RPMI8226 (cell line): ENCODE measurements around the gene KCTD17.
A peak's percentile ranks its signal among the peaks of the same experiment; 100 is the strongest.

Source experiments
- DNase-seq: peaks from one replicate; pipeline ENCODE4 v3.0.0-alpha.2; 2015

KCTD17 gene

DNA sequence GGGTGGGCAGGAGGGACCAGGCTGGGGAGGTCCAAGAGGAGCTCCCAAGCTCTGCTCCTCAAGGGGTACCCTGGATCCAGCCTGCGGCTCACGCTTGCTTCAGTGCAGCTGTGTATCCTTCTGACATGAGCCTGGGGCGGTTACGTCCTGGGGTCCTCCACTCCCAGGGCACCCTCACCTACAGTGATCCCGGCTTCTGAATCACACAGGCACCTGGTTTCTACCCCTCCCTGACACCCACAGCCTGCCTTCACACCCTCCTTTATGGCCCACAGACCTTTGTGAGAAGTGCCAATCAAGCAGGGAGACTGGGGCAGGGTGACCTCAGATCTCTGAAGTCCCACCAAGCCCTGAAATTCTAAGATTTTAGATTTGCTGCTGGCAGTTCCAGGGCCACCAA, 30.5 kb upstream of the KCTD17 start:
- no peak for DNase-seq

DNA sequence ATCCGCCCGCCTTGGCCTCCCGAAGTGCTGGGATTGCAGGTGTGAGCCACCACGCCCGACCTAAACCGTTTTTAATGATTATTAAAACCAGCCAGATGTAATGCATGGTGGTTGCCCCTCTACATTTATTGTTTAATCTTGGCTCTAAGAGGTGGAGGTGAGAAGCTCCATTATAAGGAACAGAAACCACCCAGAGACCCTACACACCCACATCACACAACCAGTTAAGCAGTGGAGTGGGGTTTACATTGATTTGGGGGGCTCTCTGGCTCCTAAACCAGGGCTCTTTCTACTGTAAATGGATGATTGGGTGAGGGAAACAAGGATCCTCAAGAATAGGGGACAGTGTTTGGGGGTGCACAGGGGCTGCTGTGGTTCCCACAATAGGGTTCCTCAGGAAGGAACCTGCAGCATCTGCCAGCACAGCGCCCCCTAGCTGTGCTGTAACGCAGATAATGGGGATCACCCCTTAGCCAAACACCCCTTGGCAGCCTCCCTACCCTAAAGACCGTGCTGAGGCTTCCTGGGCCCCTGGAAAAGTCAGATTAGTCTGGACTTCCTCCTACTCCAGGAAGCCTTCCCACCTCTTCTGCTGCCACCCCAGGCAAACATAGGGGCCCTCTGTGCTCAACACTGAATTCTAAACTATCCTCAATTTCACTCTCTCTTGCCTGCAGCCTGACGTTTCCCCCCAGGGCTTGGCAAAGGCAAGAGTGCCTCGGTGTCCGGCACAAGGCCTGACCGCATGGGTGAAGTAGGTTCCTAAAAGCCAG, 29.6 kb upstream of the KCTD17 start:
- peak; percentile 73 for DNase-seq

DNA sequence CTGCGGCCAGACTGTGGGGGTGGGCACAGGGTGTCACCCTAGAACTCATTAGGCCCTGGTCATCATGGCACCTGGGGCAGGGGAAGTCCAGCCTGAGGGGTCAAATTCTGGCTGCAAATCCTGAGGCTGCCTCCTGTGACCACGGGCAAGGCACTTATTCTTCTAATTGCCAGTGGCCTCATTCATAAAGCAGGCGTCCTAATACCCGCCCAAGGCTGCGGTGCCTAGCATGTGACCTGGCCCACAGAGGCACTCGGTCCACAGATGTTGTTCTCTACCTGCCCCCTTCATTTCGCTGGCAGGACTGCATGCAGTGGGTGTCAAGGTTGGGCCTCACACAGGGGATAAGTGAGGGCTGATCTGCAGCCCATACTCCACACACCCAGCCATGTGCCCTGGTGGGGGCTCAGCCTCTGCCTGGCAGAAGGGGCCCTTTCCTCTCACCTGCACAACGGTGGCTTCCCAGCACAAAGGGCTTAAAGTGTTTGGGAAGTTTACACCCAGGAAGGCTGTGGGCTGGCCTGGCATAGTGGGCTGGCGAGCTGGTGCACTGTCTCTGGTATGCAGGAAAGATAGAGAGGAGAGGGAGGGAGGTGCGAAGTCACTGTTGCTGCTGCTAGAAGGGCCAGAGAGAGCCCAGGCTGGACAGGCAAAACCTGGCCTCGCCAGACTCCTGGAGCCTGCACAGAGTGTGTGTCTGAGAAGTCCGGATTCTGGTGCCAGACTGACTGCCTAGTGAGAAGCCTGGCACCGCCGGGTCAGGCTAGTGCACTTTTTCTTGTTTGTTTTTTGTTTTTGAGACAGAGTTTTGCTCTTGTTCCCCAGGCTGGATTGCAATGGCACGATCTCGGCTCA, 28.8 kb upstream of the KCTD17 start:
- DNase-seq, result no peak

DNA sequence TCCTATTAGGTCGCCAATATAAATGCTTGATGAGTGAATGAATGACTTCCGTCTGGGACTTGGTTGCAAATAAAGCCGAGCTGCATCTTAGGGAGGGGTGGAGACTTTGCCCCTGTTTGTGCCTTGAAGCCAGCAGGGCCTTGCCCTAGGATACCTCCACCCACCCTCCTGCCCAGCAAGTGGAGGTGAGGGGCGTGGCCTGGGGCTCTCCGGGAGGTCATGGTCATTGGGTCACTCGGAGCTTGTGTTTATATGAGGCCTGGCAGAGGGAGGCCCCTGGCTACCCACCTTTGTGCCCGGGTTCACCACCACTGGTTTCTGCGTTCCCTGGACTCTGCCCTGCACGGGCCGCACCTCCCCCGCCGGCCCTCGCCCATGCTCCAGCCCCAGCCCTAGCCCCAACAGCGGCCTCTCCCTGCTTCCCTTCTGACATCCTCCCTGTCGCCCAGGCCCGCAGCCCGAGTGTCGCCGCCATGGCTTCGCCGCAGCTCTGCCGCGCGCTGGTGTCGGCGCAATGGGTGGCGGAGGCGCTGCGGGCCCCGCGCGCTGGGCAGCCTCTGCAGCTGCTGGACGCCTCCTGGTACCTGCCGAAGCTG, 27.7 kb upstream of the KCTD17 start:
- DNase-seq, result no peak

DNA sequence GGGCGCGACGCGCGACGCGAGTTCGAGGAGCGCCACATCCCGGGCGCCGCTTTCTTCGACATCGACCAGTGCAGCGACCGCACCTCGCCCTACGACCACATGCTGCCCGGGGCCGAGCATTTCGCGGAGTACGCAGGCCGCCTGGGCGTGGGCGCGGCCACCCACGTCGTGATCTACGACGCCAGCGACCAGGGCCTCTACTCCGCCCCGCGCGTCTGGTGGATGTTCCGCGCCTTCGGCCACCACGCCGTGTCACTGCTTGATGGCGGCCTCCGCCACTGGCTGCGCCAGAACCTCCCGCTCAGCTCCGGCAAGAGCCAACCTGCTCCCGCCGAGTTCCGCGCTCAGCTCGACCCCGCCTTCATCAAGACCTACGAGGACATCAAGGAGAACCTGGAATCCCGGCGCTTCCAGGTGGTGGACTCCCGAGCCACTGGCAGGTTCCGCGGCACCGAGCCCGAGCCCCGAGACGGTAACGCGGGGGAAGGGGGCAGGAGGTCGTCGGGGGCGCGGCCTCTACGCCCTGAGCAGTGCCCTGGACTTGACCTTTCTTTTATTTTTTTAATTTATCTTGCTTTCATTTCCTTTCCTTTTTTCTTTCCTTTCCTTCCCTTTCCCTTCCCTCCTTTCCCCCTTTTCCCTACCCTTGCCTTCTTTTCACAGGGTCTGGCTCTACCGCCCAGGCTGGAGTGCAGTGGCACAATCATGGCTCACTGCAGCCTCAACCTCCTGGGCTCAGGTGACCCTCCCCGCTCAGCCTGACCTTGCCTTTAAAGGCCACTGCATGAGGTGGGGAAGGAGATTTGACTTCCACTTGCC, 27.0 kb upstream of the KCTD17 start:
- no peak for DNase-seq

DNA sequence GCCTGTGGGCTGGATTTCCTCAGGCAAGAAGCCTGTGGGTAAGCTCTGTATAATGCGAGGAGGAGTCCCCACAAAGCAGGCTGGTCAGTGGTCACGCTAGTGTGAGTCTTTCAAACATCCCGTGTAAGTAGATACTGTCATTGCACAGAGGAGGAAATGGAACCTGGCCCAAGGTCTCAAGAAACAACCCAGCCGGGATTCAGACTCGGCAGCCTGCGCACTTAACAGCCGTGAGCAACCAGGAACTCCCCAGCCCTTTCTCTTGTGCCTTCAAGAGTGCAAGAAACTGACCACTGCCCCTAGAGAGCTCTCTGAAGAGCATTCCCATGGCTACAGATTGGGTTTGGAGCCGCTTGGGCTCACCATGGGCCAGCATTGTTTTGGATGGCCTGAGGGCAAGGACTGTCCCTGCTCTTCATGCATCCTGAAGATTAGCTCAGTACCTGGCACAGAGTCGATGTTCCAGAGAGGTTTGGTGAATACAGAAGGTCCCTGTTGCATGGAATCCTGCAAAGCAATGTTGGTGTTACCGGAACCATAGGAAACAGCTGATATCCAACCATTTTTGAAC, 26.0 kb upstream of the KCTD17 start:
- no peak for DNase-seq

DNA sequence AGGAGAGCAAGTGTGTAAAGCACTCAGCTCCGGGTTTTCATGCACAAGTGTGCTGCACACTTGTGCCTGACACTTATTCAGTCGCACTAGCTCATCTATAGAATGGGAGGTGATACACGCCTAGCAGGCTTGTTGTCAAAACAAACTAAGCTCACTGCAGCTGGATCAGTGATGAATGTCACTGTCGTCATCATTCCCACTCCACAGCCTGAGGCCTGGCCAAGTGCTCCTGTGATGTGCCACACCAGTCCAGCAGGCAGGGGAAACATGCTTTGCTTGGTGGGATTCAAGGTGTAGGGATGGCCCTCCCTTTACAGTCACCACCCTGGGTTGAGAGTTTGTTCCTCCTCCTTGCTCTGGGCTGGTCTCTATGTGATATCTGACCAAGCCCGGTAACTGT, 25.2 kb upstream of the KCTD17 start:
- DNase-seq, result no peak

DNA sequence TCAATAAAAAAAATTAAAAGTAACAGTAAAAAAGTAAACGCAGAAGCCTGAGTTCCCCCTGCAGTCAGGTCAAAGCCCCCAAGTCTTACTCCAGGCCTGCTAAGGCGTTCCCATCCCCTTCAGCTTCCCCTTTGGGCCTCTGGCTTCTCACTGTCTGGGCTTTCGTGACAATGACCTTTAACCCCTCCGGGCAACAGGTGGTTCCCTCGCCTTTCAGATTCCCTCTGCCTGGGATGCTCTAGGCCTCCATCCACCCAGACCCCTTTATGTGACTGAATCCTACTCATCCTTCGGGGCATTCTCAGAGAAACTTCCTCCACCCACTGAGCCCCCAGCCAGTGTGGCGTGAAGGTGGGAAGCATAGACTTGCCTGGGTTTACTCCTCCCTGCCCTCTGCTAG, 24.0 kb upstream of the KCTD17 start:
- no peak for DNase-seq

DNA sequence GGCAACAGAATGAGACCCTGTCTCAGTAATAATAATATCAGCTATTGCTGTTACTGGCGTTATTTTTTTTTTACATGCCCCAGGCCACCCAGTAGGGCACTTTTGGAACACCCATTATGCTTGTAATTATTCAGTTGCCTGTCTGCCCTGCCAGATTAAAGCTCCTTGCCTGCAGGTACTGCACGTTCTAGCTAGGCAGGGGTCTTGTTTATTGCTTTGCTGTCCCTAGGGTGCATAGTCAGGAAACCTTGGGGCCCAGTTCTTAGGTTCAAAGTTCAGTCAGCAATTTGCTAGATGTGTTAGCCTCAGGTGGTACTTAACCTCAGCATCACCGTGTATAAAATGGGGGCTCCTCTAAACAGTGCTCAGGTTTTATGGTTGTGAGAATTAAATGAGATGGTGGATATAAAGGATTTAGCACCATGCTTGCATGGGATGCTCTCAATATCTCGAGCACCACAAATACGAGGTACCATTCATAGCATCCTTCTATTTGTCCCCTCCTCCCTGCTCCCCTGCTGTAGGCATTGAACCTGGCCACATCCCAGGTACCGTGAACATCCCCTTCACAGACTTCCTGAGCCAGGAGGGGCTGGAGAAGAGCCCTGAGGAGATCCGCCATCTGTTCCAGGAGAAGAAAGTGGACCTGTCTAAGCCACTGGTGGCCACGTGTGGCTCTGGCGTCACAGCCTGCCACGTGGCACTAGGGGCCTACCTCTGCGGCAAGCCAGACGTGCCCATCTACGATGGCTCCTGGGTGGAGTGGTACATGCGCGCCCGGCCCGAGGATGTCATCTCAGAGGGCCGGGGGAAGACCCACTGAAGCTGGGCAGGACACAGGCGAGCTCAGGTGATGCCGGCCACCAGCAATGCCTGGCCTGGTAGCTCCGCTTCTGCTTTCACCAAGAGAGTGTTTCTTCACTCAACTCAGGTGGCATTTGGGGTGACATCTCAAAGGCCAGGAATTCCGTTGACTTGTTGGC, 22.6 kb upstream of the KCTD17 start:
- DNase-seq, result no peak

DNA sequence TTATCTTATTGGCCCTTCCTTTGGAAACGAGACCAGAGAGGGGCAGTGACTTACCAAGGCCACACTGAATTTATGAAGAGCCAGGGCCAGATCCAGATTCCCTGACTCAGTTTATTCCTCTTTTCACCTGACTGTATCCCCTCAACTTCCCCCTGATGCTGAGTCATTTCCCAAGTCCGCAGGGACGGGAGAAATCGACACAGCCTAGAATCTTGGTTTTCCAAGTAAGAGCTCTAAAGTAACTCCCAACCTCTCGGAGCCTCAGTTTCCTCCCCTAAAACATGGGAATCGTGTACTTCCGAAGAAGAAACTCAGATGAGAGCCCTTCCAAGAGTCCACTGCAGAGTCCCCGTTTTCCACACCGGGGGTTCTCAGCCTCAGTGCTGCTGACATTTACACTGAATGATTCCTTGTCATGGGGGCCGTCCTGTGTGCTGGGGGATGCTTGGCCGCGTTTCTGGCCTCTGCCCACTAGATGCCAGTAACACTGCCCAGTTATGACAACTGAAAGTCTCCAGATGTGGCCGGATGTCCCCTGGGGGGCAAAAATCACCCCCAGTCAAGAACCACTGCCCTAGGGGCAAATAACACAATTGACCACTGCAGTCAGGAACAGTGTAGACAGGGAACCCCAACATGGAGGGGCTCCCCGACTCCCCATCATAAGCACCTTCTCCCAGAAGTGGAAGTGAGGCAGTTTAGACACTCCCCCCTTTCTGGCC, 20.8 kb upstream of the KCTD17 start:
- DNase-seq, result no peak

DNA sequence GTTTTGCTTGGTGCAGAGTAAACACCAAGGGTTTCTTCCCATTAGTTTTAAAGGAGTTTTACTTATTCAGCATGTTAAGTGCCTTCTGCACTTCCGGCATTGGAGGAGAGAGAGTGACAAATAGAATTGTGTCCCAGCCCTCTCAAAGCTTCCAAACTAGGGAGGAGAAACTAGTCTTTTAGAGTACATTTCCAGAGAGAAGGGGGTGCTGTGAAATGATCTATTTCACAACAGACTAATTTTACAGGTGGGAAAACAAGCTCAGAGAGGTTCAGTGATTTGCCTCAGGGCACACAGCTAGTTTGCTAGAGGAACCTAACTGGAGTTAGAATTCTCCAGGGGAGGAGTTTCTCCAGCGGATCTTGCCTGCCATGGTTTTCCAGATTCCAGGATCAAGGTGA, 19.4 kb upstream of the KCTD17 start:
- no peak for DNase-seq

DNA sequence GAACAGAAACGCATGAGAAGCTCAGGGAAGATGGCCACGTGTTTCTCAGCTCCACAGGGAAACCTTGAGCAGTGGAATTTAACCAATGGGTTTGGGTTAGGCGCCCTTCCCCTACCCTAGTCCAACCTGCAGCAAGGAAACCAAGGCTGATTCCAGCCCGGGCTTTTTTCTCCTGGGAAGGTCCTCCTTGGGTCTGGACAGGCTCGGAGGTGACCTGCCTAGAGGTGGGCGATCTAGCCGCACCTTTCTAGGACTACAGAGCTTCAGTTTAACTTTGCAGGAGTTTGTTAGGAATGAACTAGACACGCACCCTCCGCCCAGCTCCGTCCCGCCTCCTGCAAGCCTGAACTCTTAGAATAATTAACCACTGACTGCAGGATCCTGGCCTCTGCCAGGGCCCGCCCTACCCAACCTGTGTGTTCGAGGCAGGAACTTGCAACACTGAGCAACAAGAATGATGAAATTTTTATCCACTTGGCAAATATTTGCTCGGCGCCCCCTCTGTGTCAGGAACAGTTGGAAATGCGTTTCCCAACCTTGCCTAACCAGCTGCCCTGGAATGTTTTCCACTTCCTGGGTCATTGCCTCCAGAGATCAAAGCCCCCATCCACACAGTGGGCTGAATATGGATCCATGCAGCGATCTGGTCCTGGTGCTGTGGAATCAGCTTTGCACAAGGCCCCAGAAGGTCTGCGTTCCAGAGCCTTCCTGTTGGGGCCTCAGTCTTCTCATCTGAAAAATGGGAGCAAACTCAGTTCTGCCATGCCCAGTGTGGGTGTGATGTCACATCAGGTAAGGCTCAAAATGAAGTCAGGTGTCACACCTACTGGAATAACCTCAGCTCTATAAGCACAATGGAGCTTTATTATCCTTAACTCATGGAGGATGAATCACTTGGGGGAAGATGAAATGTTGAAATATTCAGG, 18.7 kb upstream of the KCTD17 start:
- DNase-seq, result no peak

DNA sequence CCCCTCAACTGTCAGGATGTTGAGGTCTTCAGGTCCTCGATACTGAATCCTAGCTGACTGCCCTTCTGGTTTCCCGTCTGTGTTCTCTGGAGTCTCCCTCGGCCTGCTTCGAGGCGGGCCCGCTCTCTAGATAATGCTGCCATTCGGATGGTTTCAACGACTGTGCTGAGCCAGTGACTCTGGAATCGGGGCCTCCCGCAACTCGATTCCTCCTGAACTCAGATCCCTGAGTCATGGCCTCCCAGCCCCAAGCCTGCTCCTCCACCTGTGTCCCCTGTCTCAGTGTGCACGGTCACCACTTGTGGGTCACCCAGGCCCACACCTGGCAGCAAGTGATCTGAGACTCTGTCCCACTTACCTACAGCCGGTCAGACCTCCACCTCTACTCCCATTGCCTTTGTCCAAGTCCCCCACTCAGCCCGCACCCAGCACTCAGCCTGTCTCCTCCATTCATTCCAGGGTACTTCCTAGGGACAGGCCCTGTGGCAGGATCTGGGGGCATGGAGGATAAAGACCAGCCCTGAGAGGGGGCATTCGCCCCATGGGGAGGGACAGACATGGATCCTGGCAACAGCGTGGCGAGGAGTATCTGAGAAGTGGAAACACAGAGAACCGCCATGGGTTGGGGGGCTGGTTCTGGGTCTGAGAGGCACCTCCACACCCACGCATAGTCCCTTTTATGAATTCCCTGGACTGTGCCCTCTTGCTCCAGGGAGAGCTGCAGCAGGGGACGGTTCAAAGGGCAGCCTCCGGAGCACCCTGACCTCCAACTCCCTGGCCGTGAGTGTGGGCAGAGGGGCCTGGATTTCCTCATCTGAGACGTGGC, 17.7 kb upstream of the KCTD17 start:
- no peak for DNase-seq

DNA sequence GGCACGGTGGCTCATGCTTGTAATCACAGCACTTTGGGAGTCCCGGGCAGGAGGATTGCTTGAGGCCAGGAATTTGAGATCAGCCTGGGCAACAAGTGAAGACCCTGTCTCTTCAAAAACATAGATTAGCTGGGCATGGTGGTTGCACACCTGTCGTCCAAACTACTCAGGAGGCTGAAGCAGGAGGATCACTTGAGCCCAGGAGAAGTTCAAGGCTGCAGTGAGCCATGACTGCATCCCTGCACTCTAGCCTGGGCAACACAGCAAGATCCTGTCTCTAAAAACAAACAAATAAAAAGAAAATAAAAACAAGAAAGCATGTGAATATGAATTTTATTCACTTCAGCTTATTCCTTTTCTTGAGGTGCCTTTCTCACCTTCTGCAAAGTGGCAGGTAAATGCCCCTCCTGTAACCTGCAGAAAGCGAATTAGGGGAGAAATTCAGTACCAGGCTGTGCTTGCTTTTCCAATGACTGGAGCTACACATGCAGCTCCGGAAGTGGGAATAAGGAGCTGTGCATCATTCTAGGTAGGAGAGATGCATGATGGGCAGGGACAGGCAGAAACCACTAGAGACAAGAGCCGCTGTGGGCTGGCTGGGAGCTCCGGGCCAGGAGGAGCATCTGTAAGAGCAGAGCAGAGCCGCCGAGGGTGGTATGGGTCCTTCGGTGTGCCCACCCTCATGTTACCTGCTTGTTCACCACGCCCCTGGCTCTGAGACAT, 14.7 kb upstream of the KCTD17 start:
- DNase-seq, result no peak

DNA sequence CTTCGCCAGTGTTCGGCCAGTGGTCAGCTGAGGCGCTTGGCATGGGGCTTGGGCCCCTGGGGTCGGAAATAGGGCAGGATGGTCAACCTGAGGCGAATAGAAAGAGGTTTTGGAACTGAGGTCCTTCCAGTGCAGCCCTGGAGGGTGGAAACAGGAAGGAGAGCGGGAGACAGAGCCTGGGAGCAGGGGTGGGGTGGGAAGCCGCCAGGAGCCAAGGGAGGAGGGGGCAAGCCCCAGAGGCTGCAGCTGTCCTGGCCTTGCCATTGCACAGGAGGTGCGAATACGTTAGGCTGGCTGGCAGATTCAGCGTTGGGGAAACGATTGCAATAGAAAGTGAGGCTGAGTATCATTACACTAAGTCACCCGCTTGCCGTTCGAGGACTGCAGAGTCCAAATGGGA, 13.9 kb upstream of the KCTD17 start:
- DNase-seq, result no peak

DNA sequence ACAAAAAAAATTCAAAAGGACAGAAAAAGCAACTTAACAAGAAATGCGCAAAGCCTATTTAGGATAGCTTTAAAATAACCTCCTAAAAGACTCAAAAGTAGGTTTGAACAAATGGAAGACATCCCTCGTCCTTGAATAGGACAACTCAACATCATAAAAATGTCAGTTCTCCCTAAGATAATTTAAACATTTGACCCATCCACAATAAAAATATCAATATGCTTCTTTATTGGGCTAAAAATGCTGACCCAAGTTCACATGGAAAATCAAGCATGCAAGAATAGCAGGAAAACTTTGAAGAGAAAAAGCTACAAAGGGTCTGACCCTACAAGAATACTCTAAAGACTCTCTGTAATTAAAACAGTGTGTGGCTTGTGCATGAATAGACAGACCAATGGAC, 12.1 kb upstream of the KCTD17 start:
- no peak for DNase-seq

DNA sequence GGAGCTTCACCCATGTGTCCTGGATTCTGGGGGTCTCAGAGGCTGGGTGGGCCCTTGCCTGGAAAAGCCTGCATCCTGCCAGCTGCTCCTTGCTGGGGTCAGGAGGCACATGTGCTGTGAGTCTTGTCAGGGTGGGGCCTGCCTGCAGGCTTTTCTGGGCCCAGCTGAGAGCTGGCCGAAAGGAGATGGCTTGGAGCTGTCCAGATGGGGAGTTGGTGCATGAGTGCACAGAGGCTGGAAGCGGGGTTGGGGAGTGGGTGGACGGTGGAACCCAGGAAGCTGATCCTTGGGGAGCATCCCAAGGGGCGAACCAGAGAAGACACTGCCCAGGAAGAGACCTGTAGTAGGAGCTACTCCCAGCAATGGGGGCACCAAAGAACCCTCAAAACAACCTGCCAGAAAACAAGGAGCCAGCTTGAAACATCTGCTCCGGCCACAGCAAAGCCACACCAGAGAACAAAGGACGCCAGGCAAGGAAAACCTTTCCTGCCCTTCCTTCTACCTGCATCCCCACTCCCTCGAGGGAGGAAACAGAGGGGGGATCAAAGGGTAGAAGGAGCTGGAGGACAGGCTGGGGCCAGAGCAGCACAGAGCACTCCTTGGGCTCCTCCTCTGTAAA, 8.2 kb upstream of the KCTD17 start:
- no peak for DNase-seq
